ENCODE results near the gene APCDD1L.
"Not testable (repeated sequence)": the region's sequence is repeated elsewhere in the genome, so short reads cannot be mapped to it uniquely, and the experiment has no call there.

The APCDD1L gene

GRCh38 chr20:58436868-58437645 lies 78.1 kb downstream of the APCDD1L start:
- DNase-seq: no peak

- no peak for DNase-seq
These were observed 80.0 kb downstream of the APCDD1L start for GRCh38 chr20:58435237-58435636.

- no peak for DNase-seq
These were observed 80.9 kb downstream of the APCDD1L start for GRCh38 chr20:58434326-58434725.

GRCh38 chr20:58433759-58434158 lies 81.4 kb downstream of the APCDD1L start:
- no peak for DNase-seq

GRCh38 chr20:58433029-58433647 lies 82.1 kb downstream of the APCDD1L start:
- no peak for DNase-seq

GRCh38 chr20:58432186-58432954 lies 82.8 kb downstream of the APCDD1L start:
- DNase-seq: no peak

GRCh38 chr20:58431134-58431533 lies 84.1 kb downstream of the APCDD1L start:
- DNase-seq: no peak

- DNase-seq: no peak
These were observed 85.9 kb downstream of the APCDD1L start for GRCh38 chr20:58429303-58429702.

GRCh38 chr20:58428364-58428763 lies 86.8 kb downstream of the APCDD1L start:
- no peak for DNase-seq

GRCh38 chr20:58427571-58427970 lies 87.6 kb downstream of the APCDD1L start:
- not testable (repeated sequence) for DNase-seq

GRCh38 chr20:58424218-58424969 lies 90.8 kb downstream of the APCDD1L start:
- DNase-seq: no peak

- DNase-seq: no peak
These were observed 93.7 kb downstream of the APCDD1L start for GRCh38 chr20:58421497-58421850.

GRCh38 chr20:58420798-58421496 lies 94.3 kb downstream of the APCDD1L start:
- no peak for DNase-seq

GRCh38 chr20:58418949-58419748 lies 96.0 kb downstream of the APCDD1L start:
- no peak for DNase-seq

- no peak for DNase-seq
These were observed 97.8 kb downstream of the APCDD1L start for GRCh38 chr20:58417438-58417837.

GRCh38 chr20:58416835-58417234 lies 98.4 kb downstream of the APCDD1L start:
- DNase-seq: no peak

- DNase-seq: no peak
These were observed 99.1 kb downstream of the APCDD1L start for GRCh38 chr20:58416057-58416456.

- not testable (repeated sequence) for DNase-seq
These were observed 100.4 kb downstream of the APCDD1L start for GRCh38 chr20:58414786-58415185.

- not testable (repeated sequence) for DNase-seq
These were observed 101.0 kb downstream of the APCDD1L start for GRCh38 chr20:58414216-58414615.
